Activated CD4-positive, alpha-beta T cell treated with anti-CD3 and anti-CD28 coated beads, Interleukin-2, amount 50 U/mL, for 4 hours (primary cell): ENCODE results near the gene CST9.
"Not testable (repeated sequence)": the region's sequence is repeated elsewhere in the genome, so short reads cannot be mapped to it uniquely, and the experiment has no call there.

ENCODE experiments used
- DNase-seq, 2 experiments: peaks; one replicate each; pipeline ENCODE4 v3.0.0-alpha.2; 2020

The CST9 gene

DNA sequence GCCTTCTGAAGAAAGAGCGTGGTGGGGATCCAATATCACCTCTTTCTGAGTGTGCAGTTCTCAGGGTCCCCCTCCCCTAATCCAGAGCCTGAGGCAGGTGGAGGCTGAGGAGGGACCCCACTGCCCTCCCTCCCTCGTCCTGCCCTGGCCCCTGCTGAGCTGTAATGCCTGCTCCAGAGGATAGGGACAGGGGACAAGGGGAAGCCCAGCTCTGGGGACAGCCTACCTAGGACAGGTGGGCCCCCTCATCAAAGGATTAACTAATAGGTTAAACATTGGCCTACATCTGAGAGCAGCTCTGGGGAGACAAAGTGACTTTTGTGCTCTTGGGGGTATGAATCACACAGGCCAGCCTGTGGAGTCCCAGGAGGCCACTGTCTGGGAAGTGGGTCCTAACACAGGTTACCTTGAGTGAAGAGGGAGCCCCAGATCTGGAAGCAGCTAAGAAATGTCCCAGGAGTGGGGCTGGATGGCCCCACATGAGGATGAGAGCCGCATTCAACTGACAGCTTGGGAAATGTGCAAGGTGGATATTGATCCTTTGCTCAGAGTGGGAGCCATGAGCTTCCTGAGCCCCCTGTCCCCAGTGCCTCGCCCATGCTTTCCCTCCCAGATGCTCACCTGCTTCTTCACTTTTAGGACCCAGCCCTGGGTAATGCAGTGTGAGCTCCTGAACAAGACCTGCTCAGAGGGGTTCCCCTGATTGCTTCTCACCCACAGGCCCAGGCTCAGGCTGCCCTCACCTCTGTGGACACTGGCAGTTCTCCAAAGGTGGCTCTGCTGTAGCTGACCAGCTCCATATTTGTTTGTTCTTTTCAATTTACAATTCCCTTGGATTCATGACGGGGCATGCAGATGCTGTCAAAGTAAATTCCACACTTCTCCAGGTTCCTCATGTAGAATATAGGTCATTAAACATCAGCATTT is 19.6 kb downstream of the CST9 start:
- no peak for DNase-seq

DNA sequence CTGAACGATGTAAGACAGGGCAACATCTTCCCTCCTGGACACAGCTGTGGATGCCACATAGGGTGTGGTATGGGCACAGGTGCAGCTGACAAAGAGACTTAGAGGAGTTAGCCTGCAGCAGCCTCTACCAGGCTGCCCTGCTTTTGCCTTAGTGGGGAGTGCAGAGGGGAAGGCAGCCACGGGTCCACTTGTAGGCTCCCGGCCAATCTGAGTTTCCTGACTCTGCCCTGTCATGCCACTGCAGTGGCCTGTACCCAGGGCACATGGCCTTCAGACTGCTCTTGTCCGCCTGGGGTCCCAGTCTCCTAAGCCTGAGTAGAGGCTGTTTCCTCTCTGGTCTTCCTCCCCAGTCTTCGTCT is 20.3 kb downstream of the CST9 start:
- DNase-seq = no peak

DNA sequence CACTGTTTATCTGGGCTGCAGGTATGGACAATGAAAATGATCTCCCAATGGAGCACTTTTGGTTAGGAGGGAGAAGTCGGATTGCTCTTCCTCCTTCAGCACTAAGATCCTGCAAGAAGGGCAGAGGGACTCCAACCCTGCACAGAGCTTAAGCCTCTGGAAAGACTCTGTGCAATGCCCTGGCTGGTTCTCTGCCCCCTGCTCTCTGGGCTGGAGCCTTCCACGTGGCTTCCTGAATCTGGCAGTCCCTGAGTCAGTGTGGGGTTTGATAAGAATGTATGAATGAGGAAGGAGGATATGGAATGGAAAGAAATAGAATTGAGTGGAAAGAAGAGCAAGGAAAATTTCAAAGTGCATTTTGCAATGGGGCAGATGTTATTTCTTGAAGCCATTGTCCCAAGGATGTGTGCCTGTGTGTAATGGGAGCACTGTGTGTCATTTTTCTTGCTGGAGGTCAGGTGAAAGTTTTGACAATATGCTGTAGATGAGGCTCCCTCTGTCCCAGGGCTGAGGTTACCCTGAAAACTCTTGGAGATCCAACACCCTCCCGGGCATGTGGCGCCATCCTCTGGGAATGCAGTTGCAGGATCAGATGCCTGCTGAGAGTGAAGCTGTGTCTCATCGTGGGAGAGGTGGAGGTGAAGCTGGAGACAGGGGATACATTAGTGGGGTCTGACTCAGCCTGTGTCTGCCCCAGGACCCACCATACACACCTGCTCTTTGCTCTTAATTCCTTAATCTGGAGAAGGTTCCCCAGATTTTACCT is 21.1 kb downstream of the CST9 start:
- no peak for DNase-seq

DNA sequence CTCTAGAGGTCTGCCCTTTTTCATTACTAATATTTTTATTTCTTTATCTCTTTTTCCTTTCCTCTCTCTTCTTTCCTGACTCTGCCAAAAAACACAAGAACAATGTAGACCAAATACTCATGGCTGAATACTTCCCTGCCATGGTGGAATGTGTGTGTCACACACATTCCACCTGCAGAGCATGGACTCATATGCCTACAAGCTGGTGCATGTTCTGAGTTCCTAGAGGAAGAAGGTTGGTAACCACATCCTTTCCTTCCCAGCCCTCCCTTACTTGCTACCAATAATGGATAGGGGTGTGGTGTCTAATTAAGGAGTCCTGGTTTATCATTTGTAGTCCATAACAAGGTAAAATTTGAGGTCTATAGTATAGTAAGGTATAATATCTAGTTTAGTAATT is 22.2 kb downstream of the CST9 start:
- DNase-seq = no peak

DNA sequence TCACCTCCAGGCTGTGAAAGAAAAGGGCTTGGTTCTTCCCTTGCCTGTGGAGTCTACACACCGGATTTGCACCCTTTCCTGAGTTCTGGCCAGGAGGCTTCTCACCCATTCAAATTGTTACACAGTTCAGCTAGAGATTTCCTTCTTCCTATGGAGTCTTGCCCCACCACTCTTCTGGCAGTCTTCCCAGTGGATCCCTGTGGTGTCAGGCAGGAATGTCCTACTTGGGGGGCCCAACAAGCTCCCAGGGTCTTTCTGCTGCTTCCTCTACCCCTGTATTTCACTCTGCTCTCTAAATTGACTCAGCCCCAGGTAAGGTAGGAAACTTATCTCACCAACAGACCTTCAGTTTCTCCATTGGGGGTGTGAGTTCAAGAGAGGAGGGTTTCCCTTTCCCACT is 23.4 kb downstream of the CST9 start:
- no peak for DNase-seq

- DNase-seq = not testable (repeated sequence)
These were observed 23.9 kb downstream of the CST9 start for GRCh38 chr20:23581833-23582232.

DNA sequence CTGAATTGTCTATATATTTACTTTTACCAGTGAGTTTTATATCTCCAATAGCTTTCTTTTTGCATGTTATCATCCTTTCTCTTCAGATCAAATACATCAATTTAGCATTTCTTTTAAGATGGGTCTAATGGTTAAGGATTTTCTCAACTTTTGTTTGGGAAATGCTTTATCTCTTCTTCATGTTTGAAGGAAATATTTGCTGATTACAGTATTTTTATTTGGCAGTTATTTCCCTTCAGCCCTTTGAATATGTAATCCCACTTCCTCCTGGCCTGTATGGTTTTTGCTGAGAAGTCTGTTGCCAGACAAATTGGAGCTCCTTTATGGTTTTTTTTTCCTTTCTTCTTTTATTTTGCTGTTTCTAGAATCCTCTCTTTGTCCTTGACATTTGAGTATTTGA is 30.7 kb downstream of the CST9 start:
- DNase-seq = no peak

DNA sequence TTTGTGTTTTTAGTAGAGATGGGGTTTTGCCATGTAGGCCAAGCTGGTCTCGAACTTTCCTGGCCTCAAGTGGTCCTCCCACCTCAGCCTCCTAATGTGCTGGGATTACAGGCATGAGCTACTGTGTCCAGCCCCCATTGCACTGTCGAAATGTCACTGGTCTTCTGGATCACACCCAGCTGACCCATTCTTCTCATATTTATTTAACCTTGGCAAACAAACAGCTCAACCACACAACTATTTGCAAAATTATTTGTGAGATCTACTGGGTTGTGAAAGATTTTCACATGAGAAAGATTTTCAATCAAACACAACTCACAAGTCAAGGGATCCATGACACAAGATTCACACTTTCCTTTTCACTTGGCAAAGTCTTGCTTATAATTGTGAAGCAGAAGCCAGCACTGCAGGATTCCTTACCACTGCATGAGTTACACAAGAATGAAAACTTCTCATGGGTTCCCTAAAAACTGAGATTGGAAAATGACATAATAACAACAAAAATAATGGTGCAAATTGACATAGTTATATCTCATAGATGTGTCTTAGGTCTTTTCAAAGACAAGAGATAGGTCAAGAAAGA is 35.4 kb downstream of the CST9 start:
- no peak for DNase-seq

- DNase-seq = no peak
These were observed 36.1 kb downstream of the CST9 start for GRCh38 chr20:23569570-23569969.

DNA sequence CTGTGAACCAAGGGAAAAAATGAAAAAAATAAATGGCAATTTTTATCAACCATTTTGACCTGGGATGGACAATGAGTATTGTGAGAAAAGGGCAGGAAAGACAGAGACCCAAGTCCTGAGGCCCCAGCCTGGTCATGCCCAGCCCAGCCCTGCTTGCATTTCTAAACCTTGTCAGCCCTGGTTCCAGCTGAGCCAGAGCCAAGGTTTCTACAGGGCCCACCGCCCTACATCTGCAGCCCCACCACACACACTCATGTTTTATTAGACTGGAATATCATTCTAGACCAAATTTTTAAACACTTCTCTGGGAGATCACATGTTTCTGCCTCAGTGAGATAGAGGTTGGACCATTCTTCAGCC is 36.8 kb downstream of the CST9 start:
- DNase-seq = no peak

- no peak for DNase-seq
These were observed 37.3 kb downstream of the CST9 start, which contains the start of gene CST9L for GRCh38 chr20:23568320-23568970. CST9L (minus strand) TSS chr20:23568484; CDS start chr20:23568450, 34 bp downstream.

DNA sequence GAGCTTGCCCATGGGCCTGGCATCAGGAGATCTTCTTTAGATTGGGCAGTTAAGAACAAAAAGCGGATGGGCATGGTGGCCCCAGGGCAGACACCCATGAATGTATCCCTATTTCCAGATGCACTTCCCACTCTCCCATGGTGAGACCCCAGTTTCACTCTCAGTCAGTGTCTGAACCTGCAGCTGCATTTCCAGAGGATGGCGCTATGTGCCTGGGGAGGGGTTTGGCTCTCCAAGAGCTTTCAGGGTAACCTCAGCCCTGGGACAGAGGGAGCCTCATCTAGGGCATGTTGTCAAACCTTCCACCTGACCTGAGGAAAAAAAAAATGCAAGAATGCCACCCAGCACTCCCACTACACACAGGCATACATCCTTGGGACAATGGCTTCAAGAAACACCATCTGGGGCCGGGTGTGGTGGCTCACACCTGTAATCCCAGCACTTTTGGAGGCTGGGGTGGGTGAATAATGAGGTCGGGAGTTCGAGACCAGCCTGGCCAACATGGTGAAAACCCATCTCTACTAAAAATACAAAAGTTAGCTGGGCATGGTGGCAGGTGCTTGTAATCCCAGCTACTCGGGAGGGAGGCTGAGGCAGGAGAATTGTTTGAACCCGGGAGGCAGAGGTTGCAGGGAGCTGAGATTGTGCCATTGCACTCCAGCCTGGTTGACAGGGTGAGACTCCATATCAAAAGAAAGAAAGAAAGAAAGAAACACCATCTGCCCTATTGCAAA is 39.4 kb downstream of the CST9 start:
- no peak for DNase-seq

GRCh38 chr20:23565503-23566045 is 40.1 kb downstream of the CST9 start:
- no peak for DNase-seq

DNA sequence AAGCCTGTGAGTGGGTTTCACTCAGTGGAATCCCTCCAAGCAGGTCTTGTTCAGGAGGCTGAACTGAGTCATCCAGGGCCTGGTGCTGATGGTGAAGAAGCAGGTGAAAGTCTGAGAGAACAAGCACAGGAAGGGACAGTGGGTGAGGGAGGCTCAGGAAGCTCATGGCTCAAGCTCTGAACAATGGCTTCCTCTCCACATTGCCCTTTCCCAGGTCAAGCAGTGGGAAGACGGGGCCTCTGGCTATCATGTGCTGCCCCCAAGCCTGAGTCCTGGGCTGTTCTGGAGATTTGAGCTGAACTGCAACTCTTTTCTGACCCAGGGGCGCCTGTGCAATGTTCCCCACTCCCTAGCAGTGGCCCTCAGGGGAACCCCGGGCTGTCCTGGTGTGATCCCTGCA is 40.8 kb downstream of the CST9 start:
- no peak for DNase-seq

GRCh38 chr20:23562721-23563342 is 42.9 kb downstream of the CST9 start:
- no peak for DNase-seq

DNA sequence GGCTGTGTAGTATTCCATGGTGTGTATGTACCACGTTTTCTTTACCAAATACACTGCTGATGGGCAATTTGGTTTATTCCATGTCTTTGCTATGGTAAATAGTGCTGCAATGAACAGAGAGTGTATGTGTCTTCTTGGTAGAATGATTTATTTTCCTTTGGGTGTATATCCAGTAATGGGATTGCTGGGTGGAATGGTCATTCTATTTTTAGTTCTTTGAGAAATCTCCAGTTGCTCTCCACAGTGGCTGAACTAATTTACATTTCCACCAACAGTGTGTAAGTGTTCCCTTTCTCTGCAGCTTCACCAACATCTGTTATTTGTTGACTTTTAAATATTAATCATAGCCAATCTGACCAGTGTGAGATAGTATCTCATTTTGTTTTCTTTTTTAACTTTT is 51.3 kb downstream of the CST9 start:
- DNase-seq = no peak
